ENCODE results near the gene BRME1.

BRME1 gene

GRCh38 chr19:13866463-13867046 lies 39.4 kb downstream of the BRME1 start:
- TF ChIP-seq CTCF (IDR thresholded peaks at IDR 0.05; ENCODE audit: control insufficient read depth, extremely low read depth, insufficient read depth), result no peak
- no peak for DNase-seq (ENCODE audit: low read depth)
- no peak overlapping the region for H3K4me3 ChIP-seq (ENCODE audit: low read depth, low read length)

GRCh38 chr19:13865571-13866462 lies 40.1 kb downstream of the BRME1 start:
- no peak for TF ChIP-seq CTCF (IDR thresholded peaks at IDR 0.05; ENCODE audit: control insufficient read depth, extremely low read depth, insufficient read depth)
- H3K4me3 ChIP-seq (ENCODE audit: low read depth, low read length), result no peak overlapping the region
- no peak for DNase-seq (ENCODE audit: low read depth)

DNA sequence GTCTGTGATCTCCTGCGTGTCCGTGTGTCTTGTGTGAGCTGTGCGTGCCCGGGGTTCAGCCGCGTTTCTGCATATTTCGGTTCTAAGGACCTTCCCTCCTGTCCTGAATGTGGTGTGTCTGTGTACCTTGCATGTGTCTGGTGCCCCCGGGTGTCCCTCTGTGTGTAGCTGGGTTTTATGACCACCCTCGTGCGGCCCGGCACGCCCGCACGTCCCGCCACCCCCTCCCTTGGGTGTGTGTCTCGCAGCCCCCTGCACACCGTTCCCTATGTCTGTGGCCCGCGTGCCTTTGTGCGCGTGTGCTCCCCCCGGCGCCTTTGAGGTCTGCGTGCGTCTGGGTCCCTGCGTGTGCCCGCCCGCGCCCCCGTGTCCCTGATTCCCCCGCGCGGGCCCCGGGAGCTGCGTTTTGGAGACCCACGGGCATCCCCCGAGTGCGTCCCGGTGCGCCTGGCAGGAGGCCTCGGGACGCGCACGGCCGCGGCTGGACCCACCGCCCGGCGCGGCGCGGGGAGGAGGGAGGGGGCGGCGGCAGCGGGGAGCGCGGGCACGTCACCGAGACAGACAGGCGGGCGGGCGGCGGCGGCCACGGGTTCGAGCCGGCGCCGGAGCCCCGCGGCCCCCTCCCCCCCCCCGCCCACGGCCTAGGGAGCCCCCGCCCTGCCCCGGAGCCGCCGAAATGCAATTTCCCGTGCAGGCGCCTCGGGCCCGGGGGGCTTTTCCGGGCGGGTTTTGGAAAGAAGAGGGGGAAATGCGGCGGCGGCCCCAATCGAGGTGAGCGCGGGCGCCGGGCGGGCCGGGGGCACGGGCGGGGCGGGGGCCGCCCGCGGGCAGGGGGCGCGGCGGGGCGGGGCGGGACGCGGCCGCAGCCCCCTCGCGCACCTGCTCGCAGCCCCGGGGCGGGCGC lies 41.0 kb downstream of the BRME1 start:
- no peak for TF ChIP-seq CTCF (IDR thresholded peaks at IDR 0.05; ENCODE audit: control insufficient read depth, extremely low read depth, insufficient read depth)
- no peak for DNase-seq (ENCODE audit: low read depth)
- H3K4me3 ChIP-seq (ENCODE audit: low read depth, low read length), result no peak overlapping the region

DNA sequence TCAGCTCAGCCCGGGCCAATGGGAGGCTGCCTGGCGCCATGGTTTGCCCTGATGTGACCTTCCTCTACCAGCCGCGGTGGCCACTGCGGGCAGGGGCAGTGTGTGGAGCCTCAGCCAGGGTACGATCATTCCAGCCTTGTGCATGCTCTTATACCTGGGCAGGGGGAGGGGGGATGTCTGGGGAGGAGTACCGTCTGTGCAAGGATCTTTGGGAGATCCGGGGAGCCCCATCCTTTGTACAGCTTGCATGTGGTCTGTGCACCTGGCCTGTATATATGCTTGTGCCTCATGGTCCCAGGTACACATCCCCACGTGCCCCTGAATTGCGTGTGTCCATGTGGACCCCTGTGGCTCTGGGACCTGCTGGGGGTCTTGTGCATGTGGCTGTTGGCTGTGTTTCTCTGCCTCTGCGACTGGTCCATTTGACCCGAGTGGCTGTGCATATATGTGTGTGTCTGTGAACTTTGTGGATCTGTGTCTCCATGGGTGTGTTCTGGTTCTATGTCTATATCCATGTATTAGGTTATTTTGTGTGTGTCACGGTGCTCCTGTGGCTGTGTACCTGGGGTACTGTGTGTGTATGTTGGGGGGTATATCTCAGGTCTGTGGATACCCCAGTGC lies 41.8 kb downstream of the BRME1 start:
- no peak overlapping the region for H3K4me3 ChIP-seq (ENCODE audit: low read depth, low read length)
- no peak for DNase-seq (ENCODE audit: low read depth)
- no peak for TF ChIP-seq CTCF (IDR thresholded peaks at IDR 0.05; ENCODE audit: control insufficient read depth, extremely low read depth, insufficient read depth)

- peak; percentile 98 for TF ChIP-seq CTCF (IDR thresholded peaks at IDR 0.05; ENCODE audit: control insufficient read depth, extremely low read depth, insufficient read depth)
- no peak for DNase-seq (ENCODE audit: low read depth)
- H3K4me3 ChIP-seq (ENCODE audit: low read depth, low read length), result peak overlapping the region; percentile 44
These were observed 44.0 kb downstream of the BRME1 start for GRCh38 chr19:13861714-13862531.

DNA sequence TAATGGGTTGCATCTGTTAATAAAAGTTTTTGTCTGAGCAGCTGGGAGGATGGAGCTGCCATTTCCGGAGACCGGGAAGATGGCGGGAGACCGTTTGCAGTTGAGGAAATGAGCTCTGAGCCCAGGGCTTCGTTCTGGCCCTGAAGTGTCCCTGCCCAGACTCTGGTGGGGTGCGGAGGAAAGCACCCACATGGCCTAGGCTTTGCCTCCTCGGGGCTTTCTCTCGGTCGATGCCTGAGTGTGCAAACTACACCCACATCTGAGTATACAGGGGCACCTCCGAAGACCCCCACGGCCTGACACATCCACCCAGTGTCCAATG lies 44.6 kb downstream of the BRME1 start:
- DNase-seq (ENCODE audit: low read depth), result no peak
- TF ChIP-seq CTCF (IDR thresholded peaks at IDR 0.05; ENCODE audit: control insufficient read depth, extremely low read depth, insufficient read depth), result no peak
- no peak overlapping the region for H3K4me3 ChIP-seq (ENCODE audit: low read depth, low read length)
